ENCODE measurements around the gene KBTBD13.
"Not testable (repeated sequence)": the region's sequence is repeated elsewhere in the genome, so short reads cannot be mapped to it uniquely, and the experiment has no call there.

Gene KBTBD13

GRCh38 chr15:65091946-65092770 is 15.6 kb downstream of the KBTBD13 start:
- Histone ChIP-seq H2AFZ (ENCODE audit: low read depth, low read length) (no peak overlapping the region), H3K4me1 (ENCODE audit: insufficient read depth, low read length) (peaks cover 5% of the 10 kb centered on the region), H3K27me3 (ENCODE audit: insufficient read depth, low read length) (no peaks in the 10 kb centered on the region), H3K4me3 (ENCODE audit: low read length) (no peak overlapping the region), H3K9me3 (ENCODE audit: low read length) (no peaks in the 10 kb centered on the region), H3K36me3 (ENCODE audit: insufficient read depth, low read length) (no peaks in the 10 kb centered on the region)

- H2AFZ ChIP-seq (ENCODE audit: low read depth, low read length) = no peak overlapping the region
- peaks cover 8% of the 10 kb centered on the region for H3K36me3 ChIP-seq (ENCODE audit: insufficient read depth, low read length)
- H3K4me3 ChIP-seq (ENCODE audit: low read length) = no peak overlapping the region
- no peaks in the 10 kb centered on the region for H3K27me3 ChIP-seq (ENCODE audit: insufficient read depth, low read length)
- peaks cover 5% of the 10 kb centered on the region for H3K4me1 ChIP-seq (ENCODE audit: insufficient read depth, low read length)
- no peaks in the 10 kb centered on the region for H3K9me3 ChIP-seq (ENCODE audit: low read length)
Observed at GRCh38 chr15:65092911-65093792, 16.6 kb downstream of the KBTBD13 start.

DNA sequence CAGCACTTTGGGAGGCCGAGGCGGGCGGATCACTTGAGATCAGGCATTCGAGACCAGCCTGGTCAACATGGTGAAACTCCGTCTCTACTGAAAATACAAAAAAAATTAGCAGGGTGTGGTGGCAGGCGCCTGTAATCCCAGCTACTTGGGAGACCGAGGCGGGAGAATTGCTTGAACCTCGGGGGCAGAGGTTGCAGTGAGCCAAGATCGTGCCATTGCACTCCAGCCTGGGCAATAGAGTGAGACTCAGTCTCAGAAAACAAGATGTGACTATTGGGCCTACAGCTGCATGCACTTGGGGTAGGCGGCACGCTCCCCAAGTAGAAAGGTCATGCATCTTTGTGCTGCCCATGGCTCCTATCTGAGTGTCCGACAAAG is 17.2 kb downstream of the KBTBD13 start:
- not testable (repeated sequence) for H2AFZ ChIP-seq (ENCODE audit: low read depth, low read length)

DNA sequence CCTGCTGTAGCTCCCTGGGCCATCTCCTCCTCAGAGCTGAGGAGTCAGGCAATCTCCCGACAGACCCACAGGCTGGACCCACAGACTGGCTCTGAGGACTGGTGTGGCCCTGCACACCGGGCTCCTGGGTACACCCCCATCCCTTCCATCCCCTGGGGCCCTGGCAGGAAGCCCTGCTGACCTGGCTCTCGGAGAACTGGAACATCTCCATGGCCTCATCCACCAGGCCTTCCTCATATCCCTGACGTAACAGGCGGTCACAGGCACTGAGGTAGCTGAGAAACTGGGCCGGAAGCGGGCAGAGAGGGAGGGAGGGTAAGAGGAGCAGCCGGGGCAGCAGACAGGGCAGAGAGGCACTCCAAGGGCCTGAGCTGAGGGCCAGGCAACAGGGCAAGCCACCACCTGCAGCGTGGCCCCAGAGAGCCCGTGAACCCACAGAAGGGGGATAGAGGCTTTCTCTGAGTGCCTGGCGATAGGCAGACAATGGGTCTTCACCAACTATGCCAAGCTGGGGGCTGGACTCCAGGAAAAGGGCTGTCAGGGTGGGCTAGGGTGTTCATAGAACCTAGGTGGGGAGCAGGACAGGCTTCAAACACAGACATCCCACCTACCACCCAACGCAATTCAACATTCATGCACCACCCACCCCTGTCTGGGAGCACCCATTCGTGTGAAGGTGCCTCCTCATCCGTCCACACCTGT is 17.9 kb downstream of the KBTBD13 start:
- H3K36me3 ChIP-seq (ENCODE audit: insufficient read depth, low read length) = peaks cover 21% of the 10 kb centered on the region
- no peak overlapping the region for H2AFZ ChIP-seq (ENCODE audit: low read depth, low read length)

More for the DNA sequence above, 17.2 kb downstream of the KBTBD13 start:
- H3K4me3 ChIP-seq (ENCODE audit: low read length); H3K4me1 ChIP-seq (ENCODE audit: insufficient read depth, low read length); H3K27me3 ChIP-seq (ENCODE audit: insufficient read depth, low read length); H3K9me3 ChIP-seq (ENCODE audit: low read length): not testable (repeated sequence)
- peaks cover 15% of the 10 kb centered on the region for H3K36me3 ChIP-seq (ENCODE audit: insufficient read depth, low read length)

DNA sequence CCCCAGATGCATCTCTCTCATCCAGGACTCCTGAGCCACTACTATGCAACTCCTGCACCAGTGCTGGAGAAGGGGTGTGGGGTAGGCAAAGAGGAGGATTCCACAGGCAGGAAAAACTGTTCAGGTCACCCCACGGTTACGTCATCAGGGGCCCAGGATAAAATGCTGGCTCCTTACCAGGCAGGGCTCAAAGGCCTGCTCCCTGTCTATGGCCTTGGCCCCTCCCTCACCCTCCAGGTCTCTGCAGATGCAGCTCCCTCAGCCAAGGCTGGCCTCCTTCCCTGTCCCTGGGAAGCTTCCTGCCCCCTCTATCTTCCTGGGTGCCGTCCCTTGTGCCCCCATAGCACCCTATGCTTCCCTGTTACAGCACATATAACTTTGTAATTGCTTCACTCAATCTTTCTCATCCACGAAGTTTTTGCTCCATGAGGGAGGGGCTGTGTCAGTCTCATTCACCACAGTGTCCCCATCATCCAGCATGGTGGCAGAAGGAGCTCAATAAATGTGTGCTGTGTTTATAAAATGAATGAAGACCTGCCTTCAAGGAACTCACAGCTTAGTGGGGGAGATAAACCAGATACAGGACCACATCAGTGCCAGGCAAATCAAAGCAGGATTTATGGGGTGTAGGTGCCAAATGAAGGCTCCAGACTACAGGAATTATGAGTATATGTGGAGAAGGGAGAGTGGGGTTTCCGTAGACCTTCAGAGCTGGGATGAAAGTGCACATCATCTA is 18.6 kb downstream of the KBTBD13 start:
- no peaks in the 10 kb centered on the region for H3K27me3 ChIP-seq (ENCODE audit: insufficient read depth, low read length)
- no peaks in the 10 kb centered on the region for H3K9me3 ChIP-seq (ENCODE audit: low read length)
- no peak overlapping the region for H2AFZ ChIP-seq (ENCODE audit: low read depth, low read length)
- peaks cover 27% of the 10 kb centered on the region for H3K36me3 ChIP-seq (ENCODE audit: insufficient read depth, low read length)
- no peak overlapping the region for H3K4me3 ChIP-seq (ENCODE audit: low read length)
- H3K4me1 ChIP-seq (ENCODE audit: insufficient read depth, low read length) = no peaks in the 10 kb centered on the region

More for the DNA sequence above, 17.9 kb downstream of the KBTBD13 start:
- Histone ChIP-seq H3K4me1 (ENCODE audit: insufficient read depth, low read length) (peaks cover under 1% of the 10 kb centered on the region), H3K27me3 (ENCODE audit: insufficient read depth, low read length) (no peaks in the 10 kb centered on the region), H3K9me3 (ENCODE audit: low read length) (no peaks in the 10 kb centered on the region), H3K4me3 (ENCODE audit: low read length) (no peak overlapping the region)

GRCh38 chr15:65095747-65096104 is 19.2 kb downstream of the KBTBD13 start:
- no peaks in the 10 kb centered on the region for H3K27me3 ChIP-seq (ENCODE audit: insufficient read depth, low read length)
- no peak overlapping the region for H2AFZ ChIP-seq (ENCODE audit: low read depth, low read length)
- no peak overlapping the region for H3K4me3 ChIP-seq (ENCODE audit: low read length)
- no peaks in the 10 kb centered on the region for H3K4me1 ChIP-seq (ENCODE audit: insufficient read depth, low read length)
- peaks cover 31% of the 10 kb centered on the region for H3K36me3 ChIP-seq (ENCODE audit: insufficient read depth, low read length)
- H3K9me3 ChIP-seq (ENCODE audit: low read length) = no peaks in the 10 kb centered on the region

DNA sequence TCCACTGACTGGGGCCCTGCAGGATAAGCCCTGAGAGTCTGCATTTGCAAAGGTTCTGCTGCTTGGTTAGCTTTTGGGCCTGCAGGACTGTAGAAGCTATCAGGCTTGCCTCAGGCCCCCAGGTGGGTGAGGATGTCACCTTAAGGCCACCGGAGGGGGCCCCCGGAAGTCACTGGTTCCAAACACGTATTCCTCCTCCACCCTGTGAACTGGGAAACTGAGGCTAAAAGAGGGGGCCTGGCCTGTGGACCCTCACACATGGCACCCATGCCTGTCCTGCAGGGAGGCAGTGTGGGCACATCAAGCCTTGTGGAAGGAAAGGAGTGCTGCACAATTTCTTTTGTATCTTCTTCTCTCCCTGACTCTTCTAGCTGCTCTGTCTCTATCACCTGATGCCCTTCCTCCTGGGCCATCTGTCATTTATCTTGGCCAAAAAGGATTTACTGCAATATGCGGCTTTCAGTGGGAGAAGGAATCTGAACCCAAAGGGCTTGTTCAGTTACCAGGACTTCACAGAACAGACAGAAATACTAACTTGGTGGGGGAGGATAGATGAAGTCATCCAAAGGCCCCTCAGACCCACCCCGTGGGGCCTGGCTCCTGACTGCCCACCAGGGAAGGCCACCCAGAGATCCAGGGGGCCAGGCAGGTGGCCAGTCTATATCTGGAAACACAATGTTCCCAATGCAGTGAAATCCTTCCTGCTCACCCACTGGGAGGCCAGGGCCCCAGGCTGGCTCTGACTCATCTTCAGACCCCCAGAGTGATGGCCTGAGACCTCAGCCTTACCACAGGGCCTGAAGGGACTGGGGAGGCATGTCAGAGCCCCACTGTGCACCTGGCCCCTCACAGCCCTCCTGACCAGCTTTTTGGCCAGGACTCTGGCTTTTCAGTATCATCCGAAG is 20.2 kb downstream of the KBTBD13 start:
- Histone ChIP-seq H3K4me1 (ENCODE audit: insufficient read depth, low read length) (no peaks in the 10 kb centered on the region), H3K36me3 (ENCODE audit: insufficient read depth, low read length) (peaks cover 31% of the 10 kb centered on the region), H3K27me3 (ENCODE audit: insufficient read depth, low read length) (no peaks in the 10 kb centered on the region), H3K4me3 (ENCODE audit: low read length) (no peak overlapping the region), H3K9me3 (ENCODE audit: low read length) (no peaks in the 10 kb centered on the region), H2AFZ (ENCODE audit: low read depth, low read length) (no peak overlapping the region)

- no peak overlapping the region for H3K4me3 ChIP-seq (ENCODE audit: low read length)
Observed at GRCh38 chr15:65097651-65098263, 21.2 kb downstream of the KBTBD13 start.

DNA sequence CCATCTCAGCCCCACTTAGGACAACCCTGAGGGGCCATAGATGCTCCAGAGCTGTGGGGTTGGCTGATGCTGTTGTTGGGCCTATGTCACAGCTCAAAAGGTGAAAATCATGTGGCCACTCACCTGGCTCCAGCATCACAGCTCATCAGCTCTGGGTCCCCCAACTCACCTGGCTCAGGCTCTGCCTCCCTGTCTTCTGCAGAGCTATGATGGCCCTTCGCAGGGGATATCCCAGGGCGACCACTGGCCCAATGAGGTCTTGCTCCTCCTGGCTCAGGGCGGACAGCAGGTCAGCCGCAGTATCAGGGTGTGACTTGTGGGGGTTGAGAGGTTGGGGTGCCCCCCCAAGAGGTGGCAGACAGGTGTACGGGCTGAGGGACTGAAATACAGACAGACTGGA is 22.8 kb downstream of the KBTBD13 start:
- Histone ChIP-seq H3K9me3 (ENCODE audit: low read length) (no peaks in the 10 kb centered on the region), H3K27me3 (ENCODE audit: insufficient read depth, low read length) (no peaks in the 10 kb centered on the region), H3K4me1 (ENCODE audit: insufficient read depth, low read length) (no peaks in the 10 kb centered on the region), H2AFZ (ENCODE audit: low read depth, low read length) (no peak overlapping the region), H3K4me3 (ENCODE audit: low read length) (no peak overlapping the region), H3K36me3 (ENCODE audit: insufficient read depth, low read length) (peaks cover 35% of the 10 kb centered on the region)

More at GRCh38 chr15:65097651-65098263, 21.2 kb downstream of the KBTBD13 start:
- Histone ChIP-seq H3K36me3 (ENCODE audit: insufficient read depth, low read length) (peaks cover 31% of the 10 kb centered on the region), H3K4me1 (ENCODE audit: insufficient read depth, low read length) (no peaks in the 10 kb centered on the region), H2AFZ (ENCODE audit: low read depth, low read length) (no peak overlapping the region), H3K27me3 (ENCODE audit: insufficient read depth, low read length) (no peaks in the 10 kb centered on the region), H3K9me3 (ENCODE audit: low read length) (no peaks in the 10 kb centered on the region)

GRCh38 chr15:65099801-65100200 is 23.3 kb downstream of the KBTBD13 start:
- H2AFZ ChIP-seq (ENCODE audit: low read depth, low read length); H3K9me3 ChIP-seq (ENCODE audit: low read length); H3K4me3 ChIP-seq (ENCODE audit: low read length); H3K4me1 ChIP-seq (ENCODE audit: insufficient read depth, low read length); H3K27me3 ChIP-seq (ENCODE audit: insufficient read depth, low read length): not testable (repeated sequence)
- peaks cover 35% of the 10 kb centered on the region for H3K36me3 ChIP-seq (ENCODE audit: insufficient read depth, low read length)

DNA sequence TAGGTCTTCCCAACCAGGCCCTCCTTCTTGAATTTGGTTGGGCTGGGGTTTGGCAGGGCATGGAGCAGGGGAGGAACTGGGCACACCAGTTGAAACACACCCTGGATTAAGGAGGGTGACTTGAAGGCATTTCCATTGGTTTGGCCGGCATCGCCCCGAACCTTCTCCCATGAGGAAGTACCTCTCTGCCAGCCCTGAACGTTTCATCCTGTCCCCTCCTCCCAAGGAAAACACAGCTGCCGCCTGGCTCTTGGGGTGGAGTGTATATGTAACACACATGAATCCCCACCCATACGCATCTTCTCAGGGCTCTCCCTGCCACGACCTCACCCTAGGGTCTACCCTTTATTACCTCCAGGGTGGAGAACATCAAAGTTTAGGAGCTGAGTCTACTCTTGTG is 23.9 kb downstream of the KBTBD13 start:
- no peaks in the 10 kb centered on the region for H3K9me3 ChIP-seq (ENCODE audit: low read length)
- peaks cover 40% of the 10 kb centered on the region for H3K36me3 ChIP-seq (ENCODE audit: insufficient read depth, low read length)
- H3K4me3 ChIP-seq (ENCODE audit: low read length) = no peak overlapping the region

More for the DNA sequence above, 23.9 kb downstream of the KBTBD13 start:
- H3K27me3 ChIP-seq (ENCODE audit: insufficient read depth, low read length) = no peaks in the 10 kb centered on the region
- no peaks in the 10 kb centered on the region for H3K4me1 ChIP-seq (ENCODE audit: insufficient read depth, low read length)
- H2AFZ ChIP-seq (ENCODE audit: low read depth, low read length) = no peak overlapping the region

All from neuron (in vitro differentiated cells).